Stimulated activated CD4-positive, alpha-beta T cell treated with anti-CD3 and anti-CD28 coated beads, Interleukin-1b, Interleukin-23, amount 100 ng/mL, for 4 hours (primary cell): Measurements from ENCODE around the gene CCDC188.

ENCODE experiments used
- DNase-seq, 2 donors: peaks; one replicate each; pipeline ENCODE4 v3.0.0-alpha.2; 2020; ENCODE audit warnings: low read depth in 2 of 2

CCDC188 gene

GRCh38 chr22:20107471-20107901 lies 43.4 kb downstream of the CCDC188 start:
- no peak for DNase-seq

- no peak for DNase-seq
Measured at GRCh38 chr22:20106849-20107237, 44.0 kb downstream of the CCDC188 start.

GRCh38 chr22:20106205-20106848 lies 44.5 kb downstream of the CCDC188 start:
- DNase-seq = no peak

- no peak for DNase-seq
Measured at GRCh38 chr22:20105456-20106204, 45.2 kb downstream of the CCDC188 start.

GRCh38 chr22:20102203-20102780 lies 48.6 kb downstream of the CCDC188 start:
- no peak for DNase-seq

GRCh38 chr22:20101638-20102037 lies 49.2 kb downstream of the CCDC188 start:
- DNase-seq = no peak

- no peak for DNase-seq
Measured at GRCh38 chr22:20099099-20099711, 51.6 kb downstream of the CCDC188 start.
